HepG2 (cell line): ENCODE data around the gene LEFTY2. TPM values are rescaled to one million over a fixed set of nuclear protein-coding genes. Genes with fewer than 3 reads are reported as not detected.

Experiments used
- ATAC-seq: fragments of 200-7000 bp; cut with Tn5 transposase; 3 replicates; pipeline ENCODE4 v1.9.1; 2020; ENCODE audit warnings: mild to moderate bottlenecking, moderate library complexity
- BruUV-seq: library from RNA; stranded (reverse); fragments of 400-500 nt; replicated peaks from 2 replicates; lab custom pipeline; 2021; lab: Mats Ljungman, UMichigan
- CTCF ChIA-PET: fragments of 300-600 bp; formaldehyde crosslinking; extraction: SDS; loops from one replicate; lab custom pipeline; 2021; ENCODE audit warnings: low total read pairs, inconsistent platforms, low intra/inter-chr PET ratio; lab: Yijun Ruan, JAX
- POLR2A ChIA-PET: fragments of 350-600 bp; sonication (Branson Sonifier 250); formaldehyde crosslinking; loops from one replicate; lab custom pipeline; 2020; ENCODE audit warnings: antibody characterized with exemption, inconsistent platforms; lab: Yijun Ruan, JAX
- DNase-seq: peaks from one replicate; pipeline ENCODE4 v3.0.0-alpha.2; 2015; ENCODE audit warnings: low spot score
- FAIRE-seq: peaks from 3 replicates; lab custom pipeline; 2011; peaks lifted over from hg19 to GRCh38; lab: Jason Lieb, UNC
- H2AFZ ChIP-seq: one replicate; pipeline ENCODE4 v1.6.1; 2011; ENCODE audit warnings: low read length, inconsistent platforms
- H3K27ac ChIP-seq: fragments of 300-600 bp; 3 replicates; pipeline ENCODE4 v1.8.0; 2011; ENCODE audit warnings: mixed run types, mild to moderate bottlenecking, mixed read lengths, low read length, inconsistent platforms; ENCODE audit not compliant: insufficient read depth; ENCODE audit errors: extremely low read length
- H3K27me3 ChIP-seq, 2 experiments: fragments of 200-600 bp in 1 of 2; 2 replicates in 1 of 2; 3 replicates in 1 of 2; pipeline versions ENCODE4 v1.6.0 to v1.8.0; 2011; ENCODE audit warnings: low read length in 2 of 2, mild to moderate bottlenecking in 2 of 2, moderate library complexity in 2 of 2, inconsistent platforms in 1 of 2; ENCODE audit not compliant: insufficient read depth in 2 of 2, control insufficient read depth in 1 of 2
- H3K36me3 ChIP-seq, 2 experiments: fragments of 200-600 bp in 1 of 2; replicated peaks in 1 of 2; 2 replicates in 1 of 2; 3 replicates in 1 of 2; pipeline versions ENCODE4 v1.5.1 to v1.8.0; 2011; ENCODE audit warnings: low read length in 2 of 2, inconsistent platforms in 1 of 2; ENCODE audit not compliant: insufficient read depth in 2 of 2, control insufficient read depth in 1 of 2
- H3K4me1 ChIP-seq: 2 replicates; pipeline ENCODE4 v1.5.1; 2012; ENCODE audit warnings: low read length, inconsistent platforms; ENCODE audit not compliant: insufficient read depth
- H3K4me2 ChIP-seq: 2 replicates; pipeline ENCODE4 v1.6.0; 2011; ENCODE audit warnings: low read depth, low read length, inconsistent platforms
- H3K4me3 ChIP-seq, 3 experiments: fragments of 200-600 bp in 1 of 3; sonication (generic), shearing (Covaris generic) in 1 of 3; replicated peaks in 1 of 3; 2 replicates each; pipeline ENCODE4 v1.5.1; 2011 to 2016; ENCODE audit warnings: low read length in 3 of 3, inconsistent platforms in 2 of 3, low read depth in 2 of 3, mild to moderate bottlenecking in 2 of 3, control low read depth in 1 of 3, mixed read lengths in 1 of 3; ENCODE audit not compliant: insufficient read depth in 1 of 3
- H3K79me2 ChIP-seq: one replicate; pipeline ENCODE4 v1.6.1; 2011; ENCODE audit warnings: low read length, inconsistent platforms; ENCODE audit not compliant: insufficient read depth
- H3K9ac ChIP-seq: 2 replicates; pipeline ENCODE4 v1.6.0; 2011; ENCODE audit warnings: mild to moderate bottlenecking, low read depth, low read length, inconsistent platforms; ENCODE audit not compliant: insufficient read depth
- H3K9me3 ChIP-seq: 2 replicates; pipeline ENCODE4 v1.5.1; 2012; ENCODE audit warnings: mild to moderate bottlenecking, low read length
- H4K20me1 ChIP-seq: 2 replicates; pipeline ENCODE4 v1.6.0; 2011; ENCODE audit warnings: inconsistent platforms, mild to moderate bottlenecking, low read length, moderate library complexity; ENCODE audit not compliant: insufficient read depth
- ADNP ChIP-seq: sonication (generic); formaldehyde crosslinking; IDR thresholded peaks from 2 replicates; pipeline ENCODE4 v1.4.0; 2020; ENCODE audit warnings: missing genetic modification reagents
- BRF2 ChIP-seq: sonication (generic); formaldehyde crosslinking; IDR thresholded peaks from 2 replicates; pipeline ENCODE4 v1.8.1; 2022; ENCODE audit warnings: mild to moderate bottlenecking, missing genetic modification reagents
- CAMTA2 ChIP-seq: sonication (generic); formaldehyde crosslinking; IDR thresholded peaks from 2 replicates; pipeline ENCODE4 v1.4.0; 2020; ENCODE audit warnings: mild to moderate bottlenecking, missing genetic modification reagents, borderline replicate concordance
- GFI1 ChIP-seq: sonication (generic); formaldehyde crosslinking; IDR thresholded peaks from 2 replicates; pipeline ENCODE4 v1.5.0; 2020; ENCODE audit warnings: missing genetic modification reagents, mild to moderate bottlenecking, borderline replicate concordance
- MEIS1 ChIP-seq: sonication (generic); formaldehyde crosslinking; IDR thresholded peaks from 2 replicates; pipeline ENCODE4 v1.9.0; 2021; ENCODE audit warnings: mild to moderate bottlenecking, missing genetic modification reagents, moderate library complexity, borderline replicate concordance
- NFKBIZ ChIP-seq: IDR thresholded peaks from 2 replicates; pipeline ENCODE4 v1.6.1; 2018; ENCODE audit warnings: missing genetic modification reagents, missing compliant biosample characterization
- PAF1 ChIP-seq: IDR thresholded peaks from 2 replicates; pipeline ENCODE4 v1.6.1; 2016; ENCODE audit warnings: missing genetic modification reagents, missing compliant biosample characterization
- POLR2G ChIP-seq: fragments of 200-400 bp; formaldehyde crosslinking; IDR thresholded peaks from 2 replicates; pipeline ENCODE4 v1.6.1; 2018; ENCODE audit warnings: mild to moderate bottlenecking, low read depth, low read length, moderate library complexity
- TCF12 ChIP-seq, 2 experiments: fragments of 450-650 bp in 1 of 2; sonication (generic) in 1 of 2; formaldehyde crosslinking in 1 of 2; IDR thresholded peaks; 2 replicates each; pipeline versions ENCODE4 v1.6.1 to v1.8.0; 2017 to 2022; ENCODE audit warnings: antibody characterized with exemption in 1 of 2, mild to moderate bottlenecking in 1 of 2, missing genetic modification reagents in 1 of 2, moderate library complexity in 1 of 2
- ZFAT ChIP-seq: sonication (generic); formaldehyde crosslinking; conservative IDR thresholded peaks from 2 replicates; pipeline ENCODE4 v1.8.1; 2023; ENCODE audit warnings: missing genetic modification reagents, inconsistent platforms
- ZNF121 ChIP-seq: sonication (generic); formaldehyde crosslinking; IDR thresholded peaks from 2 replicates; pipeline ENCODE4 v1.5.0; 2020; ENCODE audit warnings: mild to moderate bottlenecking, missing genetic modification reagents
- ZNF292 ChIP-seq: sonication (generic); formaldehyde crosslinking; IDR thresholded peaks from 2 replicates; pipeline ENCODE4 v1.8.1; 2022; ENCODE audit warnings: mild to moderate bottlenecking, low read depth, missing genetic modification reagents, borderline replicate concordance
- WGBS: methylation state at CpG from one replicate; pipeline ENCODE4 v1.1.6; 2017; ENCODE audit warnings: low lambda C conversion rate; 5-methylcytosine and 5-hydroxymethylcytosine counted together
- in situ Hi-C: cut with HindIII; loops from 2 replicates; pipeline ENCODE4 v1.10.0; 2017; ENCODE audit warnings: low pct_unique_long_range_greater_than_20kb; ENCODE audit not compliant: extremely low pct_ligation_motif_present
- intact Hi-C: fragments of 100-400 bp; cut with micrococcal nuclease; formaldehyde crosslinking; loops from one replicate; pipeline ENCODE4 v1.10.0; 2022; ENCODE audit not compliant: unreplicated experiment
- polyA plus RNA-seq, 8 experiments: library from polyadenylated mRNA; depleted of rRNA in 3 of 8; stranded (reverse) in 7 of 8; unstranded in 1 of 8; fragments of >200 nt; fragmentation: Illumina TruSeq in 4 of 8; extraction: Trizol in 4 of 8; gene quantifications; 2 replicates each; pipeline versions ENCODE4 v1.2.1 to v1.2.3, GENCODE V29; 2011 to 2016; ENCODE audit warnings: low read depth in 4 of 8, missing spikeins in 1 of 8, mixed read lengths in 1 of 8; ENCODE audit not compliant: insufficient read depth in 1 of 8
- total RNA-seq, 5 experiments: library from RNA; depleted of rRNA; stranded (reverse); fragments of >200 nt; fragmentation: Illumina TruSeq; extraction: Trizol; gene quantifications; 2 replicates each; pipeline ENCODE4 v1.2.3, GENCODE V29; 2016; ENCODE audit warnings: low read depth in 1 of 5
- TF ChIP-seq, protein P1 (sequence below): sonication (generic); formaldehyde crosslinking; IDR thresholded peaks from 2 replicates; pipeline ENCODE4 v1.8.0; 2022; ENCODE audit warnings: mild to moderate bottlenecking, missing genetic modification reagents; ENCODE audit not compliant: insufficient replicate concordance
- TF ChIP-seq, protein P2 (sequence below): sonication (generic); formaldehyde crosslinking; IDR thresholded peaks from 2 replicates; pipeline ENCODE4 v1.8.1; 2023; ENCODE audit warnings: mild to moderate bottlenecking, missing genetic modification reagents
- TF ChIP-seq, protein P3 (sequence below): sonication (generic); formaldehyde crosslinking; IDR thresholded peaks from 2 replicates; pipeline ENCODE4 v1.5.1; 2020; ENCODE audit warnings: missing genetic modification reagents, mild to moderate bottlenecking, borderline replicate concordance

LEFTY2 gene
- total and polyA plus RNA-seq, 2 of the 13 experiments (the other 11 are each of a cell fraction or from before 2014, with no cell fraction given): 0.13 to 0.33 TPM

DNA sequence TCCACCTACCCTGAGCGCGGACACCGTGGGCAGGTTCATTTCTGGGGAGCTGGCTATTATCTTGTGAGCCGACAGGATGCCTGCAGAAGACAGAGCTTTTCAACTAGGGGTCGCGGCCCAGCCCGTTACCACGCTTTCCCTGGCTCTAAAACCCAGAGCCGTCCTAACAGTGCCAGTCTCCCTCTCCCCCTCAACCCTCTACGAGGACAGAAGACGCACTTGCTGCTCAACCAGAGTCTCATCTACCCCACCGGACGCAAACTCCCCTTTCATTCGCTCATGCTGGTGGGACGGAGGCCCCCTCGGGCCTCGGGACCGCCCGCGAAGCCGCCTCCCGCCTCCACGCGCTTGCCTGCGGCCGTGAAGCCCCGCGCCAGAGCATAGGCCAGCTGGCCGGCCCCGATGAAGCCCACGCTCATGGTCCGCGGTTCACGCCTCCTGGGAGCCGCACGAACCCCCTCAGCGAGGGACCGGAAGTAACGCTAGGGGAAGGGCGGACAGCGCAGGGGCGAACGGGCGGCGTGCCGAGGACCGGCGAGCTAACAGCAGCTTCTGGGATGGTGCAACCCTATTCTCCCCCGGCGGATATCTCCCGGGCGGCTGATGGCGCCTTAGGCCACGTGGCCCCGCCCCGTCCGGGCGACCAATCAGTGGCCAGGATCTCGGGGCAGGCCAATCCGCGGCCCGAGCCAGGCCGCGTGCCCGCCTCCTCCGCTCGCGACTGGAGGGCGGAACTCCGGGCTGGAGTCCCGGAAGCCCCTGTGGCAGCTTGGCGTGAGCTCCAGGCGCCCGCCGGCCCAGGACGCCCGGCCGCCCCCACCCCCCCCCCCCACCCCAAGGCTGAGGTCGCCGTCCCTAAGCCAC, 17.1 kb downstream of the LEFTY2 start, which contains the start of gene PYCR2:
TSS of gene PYCR2 (minus strand) at position 559 of the 864 bp plus-strand sequence. CDS start at position 419, 140 bp downstream.
- H3K4me2 ChIP-seq: peak within 1 kb of the TSS; percentile 88
- H3K79me2 ChIP-seq: peaks cover 16% of the 10 kb centered on the region
- WGBS: 0% methylated on average over 11 of the region's 80 CpGs
- DNase-seq (peak; percentile 91), ATAC-seq (peak; percentile 97), FAIRE-seq (peak; percentile 73)
- peak within 1 kb of the TSS; percentile 89 for H3K27ac ChIP-seq
- in situ Hi-C loops (no loop called here), intact Hi-C loops (loop anchor here (5.0 to 10.0 kb wide), 3 partner anchors 42 to 147 kb away; partner anchors contain the start of genes SRP9 and TMEM63A)
- peaks cover 7 to 33% of the 10 kb centered on the region in 2 experiments; a peak in 4 of 5 replicates for H3K36me3 ChIP-seq
- TSS peak; percentile 82 for BruUV-seq
- peak within 1 kb of the TSS; percentile 89 for H3K9ac ChIP-seq
- no peaks in the 10 kb centered on the region for H3K9me3 ChIP-seq
- peak within 1 kb of the TSS; percentile 81 to 94 (median 82) for H3K4me3 ChIP-seq
- POLR2A ChIA-PET: interaction anchor here (0.6 to 2.1 kb wide), 27 partner anchors 9 to 1747 kb away, joined by 3 to 29 read pairs (median 6); partner anchors contain the start of genes H3-3A, LEFTY1, LEFTY2 and SDE2
- CTCF ChIA-PET: interaction anchor here (1.0 kb wide), 1 partner anchor 52 kb away, joined by 3 read pairs; no protein-coding TSS in a partner anchor
- H3K4me1 ChIP-seq: peaks cover 22% of the 10 kb centered on the region
- no peaks in the 10 kb centered on the region for H4K20me1 ChIP-seq
- no peak within 1 kb of the TSS for H2AFZ ChIP-seq
- H3K27me3 ChIP-seq: no peaks in the 10 kb centered on the region; a peak in 2 of 5 replicates
- TF ChIP-seq, protein P1, sequence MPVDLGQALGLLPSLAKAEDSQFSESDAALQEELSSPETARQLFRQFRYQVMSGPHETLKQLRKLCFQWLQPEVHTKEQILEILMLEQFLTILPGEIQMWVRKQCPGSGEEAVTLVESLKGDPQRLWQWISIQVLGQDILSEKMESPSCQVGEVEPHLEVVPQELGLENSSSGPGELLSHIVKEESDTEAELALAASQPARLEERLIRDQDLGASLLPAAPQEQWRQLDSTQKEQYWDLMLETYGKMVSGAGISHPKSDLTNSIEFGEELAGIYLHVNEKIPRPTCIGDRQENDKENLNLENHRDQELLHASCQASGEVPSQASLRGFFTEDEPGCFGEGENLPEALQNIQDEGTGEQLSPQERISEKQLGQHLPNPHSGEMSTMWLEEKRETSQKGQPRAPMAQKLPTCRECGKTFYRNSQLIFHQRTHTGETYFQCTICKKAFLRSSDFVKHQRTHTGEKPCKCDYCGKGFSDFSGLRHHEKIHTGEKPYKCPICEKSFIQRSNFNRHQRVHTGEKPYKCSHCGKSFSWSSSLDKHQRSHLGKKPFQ (CRISPR knock-in tag): peak; percentile 79
- TF ChIP-seq PAF1 (CRISPR knock-in tag) (no peak), POLR2G (peak; percentile 89), GFI1 (CRISPR knock-in tag) (no peak), ZFAT (CRISPR knock-in tag) (no peak), ZNF121 (CRISPR knock-in tag) (peak; percentile 55; the same call in 1 of the 2 replicates), TCF12 (IDR thresholded peaks at IDR 0.05) (no peak), TCF12 (CRISPR knock-in tag; IDR thresholded peaks at IDR 0.05) (peak; percentile 68; the same call in 1 of the 2 replicates), ZNF292 (CRISPR knock-in tag) (no peak), ADNP (CRISPR knock-in tag) (no peak), NFKBIZ (CRISPR knock-in tag) (0 out of 2 replicates have a peak, but pooled peaks have one; percentile 36), MEIS1 (CRISPR knock-in tag) (no peak), BRF2 (CRISPR knock-in tag) (no peak), CAMTA2 (0 out of 2 replicates have a peak, but pooled peaks have one; percentile 41)
- TF ChIP-seq, protein P2, sequence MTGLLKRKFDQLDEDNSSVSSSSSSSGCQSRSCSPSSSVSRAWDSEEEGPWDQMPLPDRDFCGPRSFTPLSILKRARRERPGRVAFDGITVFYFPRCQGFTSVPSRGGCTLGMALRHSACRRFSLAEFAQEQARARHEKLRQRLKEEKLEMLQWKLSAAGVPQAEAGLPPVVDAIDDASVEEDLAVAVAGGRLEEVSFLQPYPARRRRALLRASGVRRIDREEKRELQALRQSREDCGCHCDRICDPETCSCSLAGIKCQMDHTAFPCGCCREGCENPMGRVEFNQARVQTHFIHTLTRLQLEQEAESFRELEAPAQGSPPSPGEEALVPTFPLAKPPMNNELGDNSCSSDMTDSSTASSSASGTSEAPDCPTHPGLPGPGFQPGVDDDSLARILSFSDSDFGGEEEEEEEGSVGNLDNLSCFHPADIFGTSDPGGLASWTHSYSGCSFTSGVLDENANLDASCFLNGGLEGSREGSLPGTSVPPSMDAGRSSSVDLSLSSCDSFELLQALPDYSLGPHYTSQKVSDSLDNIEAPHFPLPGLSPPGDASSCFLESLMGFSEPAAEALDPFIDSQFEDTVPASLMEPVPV (CRISPR knock-in tag): no peak
- TF ChIP-seq, protein P3, sequence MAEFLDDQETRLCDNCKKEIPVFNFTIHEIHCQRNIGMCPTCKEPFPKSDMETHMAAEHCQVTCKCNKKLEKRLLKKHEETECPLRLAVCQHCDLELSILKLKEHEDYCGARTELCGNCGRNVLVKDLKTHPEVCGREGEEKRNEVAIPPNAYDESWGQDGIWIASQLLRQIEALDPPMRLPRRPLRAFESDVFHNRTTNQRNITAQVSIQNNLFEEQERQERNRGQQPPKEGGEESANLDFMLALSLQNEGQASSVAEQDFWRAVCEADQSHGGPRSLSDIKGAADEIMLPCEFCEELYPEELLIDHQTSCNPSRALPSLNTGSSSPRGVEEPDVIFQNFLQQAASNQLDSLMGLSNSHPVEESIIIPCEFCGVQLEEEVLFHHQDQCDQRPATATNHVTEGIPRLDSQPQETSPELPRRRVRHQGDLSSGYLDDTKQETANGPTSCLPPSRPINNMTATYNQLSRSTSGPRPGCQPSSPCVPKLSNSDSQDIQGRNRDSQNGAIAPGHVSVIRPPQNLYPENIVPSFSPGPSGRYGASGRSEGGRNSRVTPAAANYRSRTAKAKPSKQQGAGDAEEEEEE: no peak
